Left lung (tissue), 10 donors: Measurements from ENCODE around the gene FHL1. TPM values are rescaled to one million over a fixed set of nuclear protein-coding genes. Genes with fewer than 3 reads are reported as not detected.
"Not testable (repeated sequence)": the region's sequence is repeated elsewhere in the genome, so short reads cannot be mapped to it uniquely, and the experiment has no call there.

Experiments used
- ATAC-seq: fragments of 200-7000 bp; cut with Tn5 transposase; one replicate; pipeline ENCODE4 v1.9.1; 2020; ENCODE audit warnings: moderate library complexity
- DNase-seq, 4 donors: peaks; one replicate each; pipeline ENCODE4 v3.0.0-alpha.2; 2013 to 2020
- H3K27ac ChIP-seq, 2 donors: fragments of 200-600 bp; sonication (generic) in 1 of 2; one replicate each; pipeline versions ENCODE4 v1.5.0 to v1.8.0; 2020 to 2021
- H3K27me3 ChIP-seq, 2 donors: fragments of 200-600 bp; sonication (generic) in 1 of 2; one replicate each; pipeline versions ENCODE4 v1.5.0 to v1.8.0; 2020 to 2021
- H3K36me3 ChIP-seq, 2 donors: fragments of 200-600 bp; sonication (generic) in 1 of 2; one replicate each; pipeline versions ENCODE4 v1.5.0 to v1.8.0; 2020 to 2021
- H3K4me1 ChIP-seq, 2 donors: fragments of 200-600 bp; one replicate each; pipeline ENCODE4 v1.8.0; 2021
- H3K4me3 ChIP-seq, 2 donors: fragments of 200-600 bp; sonication (generic) in 1 of 2; one replicate each; pipeline versions ENCODE4 v1.5.0 to v1.8.0; 2020 to 2021; ENCODE audit warnings: mild to moderate bottlenecking in 1 of 2
- H3K9me3 ChIP-seq, 2 donors: fragments of 200-600 bp; sonication (generic) in 1 of 2; one replicate each; pipeline versions ENCODE4 v1.5.0 to v1.8.0; 2020 to 2021
- CTCF ChIP-seq, 2 donors: fragments of 200-600 bp; sonication (generic) in 1 of 2; IDR thresholded peaks; one replicate each; pipeline versions ENCODE4 v1.5.0 to v1.8.0; 2021; ENCODE audit warnings: antibody characterized with exemption in 2 of 2
- intact Hi-C, 2 donors: fragments of 100-400 bp; cut with DNase I; formaldehyde crosslinking; loops; one replicate each; pipeline versions ENCODE4 v1.11.2 to v1.14.2; 2022
- polyA plus RNA-seq, 6 donors: library from polyadenylated mRNA; unstranded; fragments of 120-200 nt; gene quantifications; one replicate each; pipeline ENCODE4 v1.2.1, GENCODE V29; 2013; ENCODE audit not compliant: insufficient read length in 6 of 6
- total RNA-seq, 2 donors: library from RNA; stranded (reverse); fragmentation: NEBNext Ultra II Directional; extraction: Animal tissue kit (Norgen Biotek cat#: 25700); gene quantifications; one replicate each; pipeline ENCODE4 v1.2.1, GENCODE V29; 2021
- donor health status: DM: no; HTN: yes; CAD: no.
- donor health status: DM: no; HTN: no; CAD: no.

Gene FHL1
- total and polyA plus RNA-seq, 8 donors, result 118 to 276 (median 249) TPM

- ATAC-seq (no peak), DNase-seq (no peak)
- TF ChIP-seq CTCF (IDR thresholded peaks at IDR 0.05), result no peak
- Histone ChIP-seq H3K4me1 (no peaks in the 10 kb centered on the region), H3K4me3 (no peak overlapping the region), H3K36me3 (peaks cover 0 to 7% of the 10 kb centered on the region in 2 donors), H3K27ac (no peak overlapping the region), H3K9me3 (no peaks in the 10 kb centered on the region), H3K27me3 (peaks cover 0 to 3% of the 10 kb centered on the region in 2 donors)
- intact Hi-C loops, result no loop called here
Measured at GRCh38 chrX:136228839-136229207, 81.5 kb downstream of the FHL1 start.

GRCh38 chrX:136237074-136237473, 89.7 kb downstream of the FHL1 start:
- peaks cover 0 to 9% of the 10 kb centered on the region in 2 donors for H3K36me3 ChIP-seq
- no peak for TF ChIP-seq CTCF (IDR thresholded peaks at IDR 0.05)
- ATAC-seq (no peak), DNase-seq (no peak)
- no peak overlapping the region for H3K4me3 ChIP-seq
- H3K27me3 ChIP-seq, result peaks cover 0 to 3% of the 10 kb centered on the region in 2 donors
- intact Hi-C loops, result no loop called here
- H3K4me1 ChIP-seq, result no peaks in the 10 kb centered on the region
- H3K9me3 ChIP-seq, result no peaks in the 10 kb centered on the region
- H3K27ac ChIP-seq, result no peak overlapping the region

- H3K9me3 ChIP-seq, H3K4me1 ChIP-seq, H3K27ac ChIP-seq, H3K27me3 ChIP-seq, intact Hi-C loops, H3K4me3 ChIP-seq, ATAC-seq, DNase-seq: not testable (repeated sequence)
- H3K36me3 ChIP-seq, result peaks cover 0 to 13% of the 10 kb centered on the region in 2 donors
Measured at GRCh38 chrX:136237849-136238248, 90.5 kb downstream of the FHL1 start.

GRCh38 chrX:136246201-136246600, 98.9 kb downstream of the FHL1 start:
- ATAC-seq, result no peak

GRCh38 chrX:136250191-136251040, 103.1 kb downstream of the FHL1 start:
- DNase-seq (peak in 1 of 4 donors; percentile 9), ATAC-seq (peak; percentile 45)
- Histone ChIP-seq H3K27ac (peak overlapping the region; percentile 24 to 64), H3K4me3 (peak overlapping the region; percentile 54 to 63), H3K4me1 (no peaks in the 10 kb centered on the region), H3K27me3 (peaks cover 0 to 8% of the 10 kb centered on the region in 2 donors), H3K36me3 (no peaks in the 10 kb centered on the region), H3K9me3 (no peaks in the 10 kb centered on the region)
- TF ChIP-seq CTCF (IDR thresholded peaks at IDR 0.05), result no peak
- intact Hi-C loops, result no loop called here

More at GRCh38 chrX:136246201-136246600, 98.9 kb downstream of the FHL1 start:
- DNase-seq, result no peak
- TF ChIP-seq CTCF (IDR thresholded peaks at IDR 0.05), result no peak
- no peak overlapping the region for H3K4me3 ChIP-seq
- H3K27me3 ChIP-seq, result peaks cover 0 to 8% of the 10 kb centered on the region in 2 donors
- H3K27ac ChIP-seq, result no peak overlapping the region
- peaks cover 0 to 16% of the 10 kb centered on the region in 2 donors for H3K36me3 ChIP-seq
- no peaks in the 10 kb centered on the region for H3K4me1 ChIP-seq
- H3K9me3 ChIP-seq, result no peaks in the 10 kb centered on the region
- intact Hi-C loops, result no loop called here
